ENCODE measurements around the gene SORCS2. TPM values are rescaled to one million over a fixed set of nuclear protein-coding genes. Genes with fewer than 3 reads are reported as not detected.

The SORCS2 gene
- total RNA-seq, 1 donor, result 0.27 TPM

DNA sequence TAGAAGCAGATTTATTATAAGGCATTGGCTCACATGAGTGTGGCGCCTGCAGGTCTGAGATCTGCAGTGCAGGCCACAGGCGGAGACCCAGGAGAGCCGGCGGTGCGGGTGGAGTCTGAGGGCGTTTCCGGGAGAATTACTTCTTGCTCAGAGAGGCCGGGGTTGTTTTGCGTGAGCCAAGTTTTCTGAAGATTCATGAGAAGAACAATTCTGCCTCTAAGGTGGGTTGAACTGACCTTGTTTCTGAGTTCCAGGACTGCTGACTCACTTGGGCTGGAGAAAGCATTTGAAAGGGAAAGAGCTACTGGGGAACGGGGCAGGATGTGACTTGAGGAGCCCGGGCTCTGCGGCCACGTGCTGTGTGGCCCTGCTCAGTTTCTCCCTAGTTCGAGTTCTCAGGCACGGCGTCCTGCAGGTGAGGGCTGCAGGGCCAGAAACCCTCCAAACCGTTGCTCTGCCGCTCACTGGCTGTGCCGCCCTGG is 36.7 kb upstream of the SORCS2 start:
- H3K4me3 ChIP-seq (ENCODE audit: low read depth, low read length), result no peak overlapping the region
- TF ChIP-seq, protein P1, sequence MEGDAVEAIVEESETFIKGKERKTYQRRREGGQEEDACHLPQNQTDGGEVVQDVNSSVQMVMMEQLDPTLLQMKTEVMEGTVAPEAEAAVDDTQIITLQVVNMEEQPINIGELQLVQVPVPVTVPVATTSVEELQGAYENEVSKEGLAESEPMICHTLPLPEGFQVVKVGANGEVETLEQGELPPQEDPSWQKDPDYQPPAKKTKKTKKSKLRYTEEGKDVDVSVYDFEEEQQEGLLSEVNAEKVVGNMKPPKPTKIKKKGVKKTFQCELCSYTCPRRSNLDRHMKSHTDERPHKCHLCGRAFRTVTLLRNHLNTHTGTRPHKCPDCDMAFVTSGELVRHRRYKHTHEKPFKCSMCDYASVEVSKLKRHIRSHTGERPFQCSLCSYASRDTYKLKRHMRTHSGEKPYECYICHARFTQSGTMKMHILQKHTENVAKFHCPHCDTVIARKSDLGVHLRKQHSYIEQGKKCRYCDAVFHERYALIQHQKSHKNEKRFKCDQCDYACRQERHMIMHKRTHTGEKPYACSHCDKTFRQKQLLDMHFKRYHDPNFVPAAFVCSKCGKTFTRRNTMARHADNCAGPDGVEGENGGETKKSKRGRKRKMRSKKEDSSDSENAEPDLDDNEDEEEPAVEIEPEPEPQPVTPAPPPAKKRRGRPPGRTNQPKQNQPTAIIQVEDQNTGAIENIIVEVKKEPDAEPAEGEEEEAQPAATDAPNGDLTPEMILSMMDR (IDR thresholded peaks at IDR 0.05; ENCODE audit: insufficient read depth, low read length), result no peak
- DNase-seq (ENCODE audit: low read depth), result peak; percentile 65

DNA sequence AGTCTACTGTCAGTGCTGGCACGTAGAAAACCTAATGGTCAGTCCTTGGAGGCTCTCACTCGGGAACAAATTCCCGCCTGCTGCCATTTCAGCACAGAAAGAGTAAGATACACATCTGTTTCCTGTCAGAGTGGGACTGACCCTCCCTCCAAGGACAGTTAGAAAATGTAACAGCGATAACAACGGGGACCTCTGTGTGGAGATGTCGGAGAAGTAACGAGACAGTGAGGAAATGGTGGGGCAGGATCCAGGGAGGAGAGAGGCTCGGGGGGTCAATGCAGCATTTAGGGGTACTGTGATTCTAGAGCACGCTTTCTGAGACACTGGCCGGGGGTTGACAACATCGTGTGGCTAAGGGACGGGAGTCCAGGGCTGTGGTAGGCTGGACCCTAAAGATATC is 36.0 kb upstream of the SORCS2 start:
- H3K4me3 ChIP-seq (ENCODE audit: low read depth, low read length), result no peak overlapping the region
- DNase-seq (ENCODE audit: low read depth), result no peak
- TF ChIP-seq, protein P1 (IDR thresholded peaks at IDR 0.05; ENCODE audit: insufficient read depth, low read length), result no peak

DNA sequence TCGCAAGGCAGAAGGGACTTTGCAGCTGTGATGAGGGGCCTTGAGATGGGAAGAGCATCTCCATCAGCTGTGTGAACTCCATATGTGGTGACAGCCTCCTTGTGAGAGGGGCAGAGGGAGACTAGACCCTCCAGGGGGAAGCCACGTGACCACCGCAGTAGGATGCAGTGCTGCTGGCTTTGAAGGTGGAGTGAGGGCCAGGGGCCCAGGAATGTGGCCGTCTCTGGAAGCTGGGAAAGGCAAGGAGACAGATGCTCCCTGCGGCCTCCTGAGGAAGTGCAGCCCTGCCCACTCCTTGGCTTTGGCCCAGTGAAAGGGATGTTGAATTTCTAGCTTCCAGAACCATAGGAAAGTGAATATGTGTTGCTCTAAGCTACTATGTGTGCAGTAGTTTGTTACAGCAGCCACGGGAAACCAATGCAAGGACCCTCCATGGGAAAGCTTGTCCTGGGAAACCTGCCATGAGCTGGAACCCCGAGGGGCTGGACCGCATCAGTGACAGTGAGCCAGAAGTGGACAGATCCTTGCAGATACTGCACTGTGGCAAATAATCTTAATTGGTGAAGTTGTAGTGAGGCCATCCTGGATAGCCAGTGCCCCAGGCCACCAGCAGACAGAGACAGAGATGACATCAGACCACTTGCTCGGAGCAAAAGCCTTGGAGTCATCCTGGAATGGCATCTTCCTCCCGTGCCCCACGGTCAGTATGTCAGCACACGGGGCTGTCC is 35.4 kb upstream of the SORCS2 start:
- TF ChIP-seq, protein P1 (IDR thresholded peaks at IDR 0.05; ENCODE audit: insufficient read depth, low read length), result peak; percentile 88
- H3K4me3 ChIP-seq (ENCODE audit: low read depth, low read length), result no peak overlapping the region
- peak; percentile 48 for DNase-seq (ENCODE audit: low read depth)

DNA sequence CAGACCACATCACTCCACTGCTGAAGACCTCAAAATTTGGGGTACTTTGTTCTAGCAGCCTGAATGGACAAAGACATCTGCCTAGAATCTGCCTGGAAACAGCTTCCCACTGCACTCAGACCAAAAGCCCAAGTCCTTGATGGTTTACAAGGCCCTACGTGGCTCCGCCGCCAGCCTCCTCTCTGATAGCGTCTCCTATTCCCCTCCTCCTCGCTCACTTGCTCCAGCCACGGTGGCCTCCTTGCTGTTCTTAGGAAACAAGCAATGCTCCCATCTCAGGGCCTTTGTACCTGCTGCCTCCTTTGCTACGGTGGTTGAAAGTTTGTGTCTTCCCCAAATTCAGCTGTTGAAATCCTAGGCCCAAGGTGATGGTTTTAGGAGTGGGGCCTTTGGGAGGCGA is 34.7 kb upstream of the SORCS2 start:
- TF ChIP-seq, protein P1 (IDR thresholded peaks at IDR 0.05; ENCODE audit: insufficient read depth, low read length), result no peak
- H3K4me3 ChIP-seq (ENCODE audit: low read depth, low read length), result no peak overlapping the region
- no peak for DNase-seq (ENCODE audit: low read depth)

DNA sequence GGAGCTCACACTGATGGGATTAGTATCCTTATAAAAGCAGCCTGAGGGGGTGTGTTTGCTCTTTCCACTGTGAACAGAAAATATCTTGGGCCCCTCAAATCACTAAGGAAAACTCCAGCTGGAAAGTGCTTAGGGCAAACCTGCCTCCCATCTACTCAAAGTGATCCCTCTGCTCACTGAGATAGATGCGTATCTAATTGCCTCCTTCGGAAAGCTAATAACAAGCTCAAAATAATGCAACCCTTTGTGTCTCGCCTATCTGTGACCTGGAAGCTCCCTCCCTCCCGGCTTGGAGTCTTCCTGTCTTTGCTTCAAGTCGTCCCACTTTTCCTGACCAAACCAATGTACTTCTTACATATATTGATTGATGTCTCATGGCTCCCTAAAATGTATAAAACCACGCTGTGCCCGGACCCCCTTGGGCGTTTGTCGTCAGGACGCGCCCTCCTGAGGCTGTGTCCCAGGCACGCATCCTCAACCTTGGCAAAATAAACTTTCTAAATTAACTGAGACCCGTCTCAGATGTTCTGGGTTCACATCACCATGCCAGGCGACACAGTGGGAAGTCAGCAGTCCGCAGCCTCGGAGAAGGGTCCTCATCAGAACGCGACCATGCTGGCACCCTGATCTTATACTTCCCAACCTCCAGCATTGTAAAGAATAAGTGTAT is 34.1 kb upstream of the SORCS2 start:
- H3K4me3 ChIP-seq (ENCODE audit: low read depth, low read length), result no peak overlapping the region
- no peak for DNase-seq (ENCODE audit: low read depth)
- TF ChIP-seq, protein P1 (IDR thresholded peaks at IDR 0.05; ENCODE audit: insufficient read depth, low read length), result no peak

DNA sequence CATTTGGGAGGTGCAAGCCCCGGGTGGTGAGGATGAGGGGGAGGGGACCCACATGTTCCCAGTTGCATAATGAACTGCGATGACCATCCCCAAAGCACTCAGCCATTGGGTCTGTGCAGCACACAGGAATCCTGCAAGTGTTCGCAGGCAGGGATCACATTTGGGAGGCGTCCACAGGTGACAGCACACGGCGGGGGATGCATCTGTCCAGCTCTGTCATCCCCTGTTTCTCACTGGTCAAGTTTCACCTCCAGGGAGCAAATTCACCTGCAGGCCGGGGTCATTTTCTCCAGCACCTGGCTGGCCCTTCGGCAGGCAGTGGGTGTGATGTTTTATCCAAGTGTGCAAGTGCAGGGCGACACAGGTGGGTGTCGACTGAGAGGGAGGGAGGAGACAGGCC is 33.3 kb upstream of the SORCS2 start:
- TF ChIP-seq, protein P1 (IDR thresholded peaks at IDR 0.05; ENCODE audit: insufficient read depth, low read length), result no peak
- no peak for DNase-seq (ENCODE audit: low read depth)
- no peak overlapping the region for H3K4me3 ChIP-seq (ENCODE audit: low read depth, low read length)
